NCI-H82 (cell line): ENCODE results near the gene RTP5.

ENCODE experiments used
- DNase-seq: peaks from one replicate; lab custom pipeline; 2025; lab: John Stamatoyannopoulos, UW

The RTP5 gene

GRCh38 chr2:241843321-241844065 is 26.0 kb upstream of the RTP5 start:
- no peak for DNase-seq

DNA sequence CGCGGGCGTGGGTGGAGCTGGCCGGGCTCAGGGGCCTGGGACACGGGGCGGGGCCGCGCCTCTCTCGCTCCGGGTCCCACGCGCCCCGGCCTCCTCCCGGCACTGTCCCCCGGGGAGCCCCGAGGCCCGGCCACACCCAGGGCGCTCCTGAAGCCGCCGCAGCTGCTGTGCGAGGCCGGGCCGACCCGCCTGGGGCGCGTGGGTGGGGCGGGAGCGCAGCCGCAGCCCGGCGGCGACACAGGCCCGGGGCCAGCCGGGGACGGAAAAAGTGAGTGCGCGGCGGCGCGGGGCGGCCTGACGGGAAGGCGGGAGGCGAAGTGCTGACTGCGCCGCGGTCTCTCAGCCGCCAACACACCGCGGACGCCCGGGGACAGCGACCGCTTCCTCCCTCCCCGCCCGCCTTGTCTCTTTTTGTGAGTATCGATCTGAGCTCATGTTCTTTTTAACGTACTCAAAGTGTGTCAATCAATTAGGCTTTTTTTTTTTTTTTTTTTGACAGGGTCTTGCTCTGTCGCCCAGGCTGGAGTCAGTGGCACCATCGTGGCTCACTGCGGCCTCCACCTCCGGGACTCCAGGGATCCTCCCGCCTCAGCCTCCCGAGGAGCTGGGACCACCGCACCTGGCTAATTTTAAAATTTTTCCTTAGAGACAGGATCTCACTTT is 25.3 kb upstream of the RTP5 start:
- DNase-seq, result peak; percentile 36

GRCh38 chr2:241844831-241845578 is 24.5 kb upstream of the RTP5 start:
- no peak for DNase-seq

DNA sequence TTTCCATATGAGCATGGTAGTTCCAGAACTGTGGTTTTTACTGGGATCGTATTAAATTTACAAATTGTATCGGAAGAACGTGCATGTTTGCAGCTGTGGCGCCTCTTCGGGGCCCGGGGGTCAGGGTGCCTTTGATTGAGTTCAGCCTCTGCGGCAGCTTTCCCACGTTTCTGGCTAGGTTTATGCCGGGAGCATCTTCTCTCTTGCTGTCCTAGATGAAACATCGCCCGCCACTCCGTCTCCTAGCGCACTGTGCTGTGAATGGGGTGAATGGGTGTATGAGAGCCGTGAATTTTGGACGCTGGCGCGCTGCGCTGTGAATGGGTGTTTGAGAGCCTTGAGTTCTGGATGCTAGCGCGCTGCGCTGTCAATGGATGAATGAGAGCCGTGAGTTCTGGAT is 23.1 kb upstream of the RTP5 start:
- no peak for DNase-seq

DNA sequence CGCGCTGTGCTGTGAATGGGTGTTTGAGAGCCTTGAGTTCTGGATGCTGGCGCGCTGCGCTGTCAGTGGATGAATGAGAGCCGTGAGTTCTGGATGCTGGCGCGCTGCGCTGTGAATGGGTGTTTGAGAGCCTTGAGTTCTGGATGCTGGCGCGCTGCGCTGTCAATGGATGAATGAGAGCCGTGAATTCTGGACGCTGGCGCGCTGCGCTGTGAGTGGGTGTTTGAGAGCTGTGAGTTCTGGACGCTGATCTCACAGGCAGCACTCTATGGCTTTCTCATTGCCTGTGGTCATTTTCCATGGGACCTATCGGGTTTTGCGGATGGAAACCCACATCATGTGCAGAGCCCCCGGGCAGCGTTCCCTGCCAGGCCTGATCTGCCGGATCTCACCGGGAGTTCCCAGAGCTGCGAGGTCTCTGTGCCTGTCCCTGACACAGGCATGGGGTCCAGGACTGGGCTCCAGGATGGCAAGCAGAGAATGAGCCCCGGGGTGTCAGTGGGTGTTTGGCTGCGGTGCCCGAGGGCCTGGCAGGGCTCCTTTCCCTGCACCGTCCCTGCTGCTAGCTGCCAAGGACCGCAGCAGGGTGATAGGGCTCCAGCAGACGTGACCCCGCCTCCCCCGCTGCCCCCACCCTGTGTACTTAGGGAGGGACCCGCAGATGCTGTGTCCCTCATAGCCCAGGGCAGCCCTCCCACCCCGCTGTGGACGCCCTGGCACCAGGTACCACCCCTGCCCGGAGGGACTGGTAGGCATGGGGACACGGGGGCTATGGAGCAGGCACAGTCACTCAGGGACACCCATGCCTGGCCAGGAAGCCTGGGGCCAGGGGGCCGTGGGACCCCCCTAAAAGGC is 20.5 kb upstream of the RTP5 start:
- DNase-seq, result no peak

DNA sequence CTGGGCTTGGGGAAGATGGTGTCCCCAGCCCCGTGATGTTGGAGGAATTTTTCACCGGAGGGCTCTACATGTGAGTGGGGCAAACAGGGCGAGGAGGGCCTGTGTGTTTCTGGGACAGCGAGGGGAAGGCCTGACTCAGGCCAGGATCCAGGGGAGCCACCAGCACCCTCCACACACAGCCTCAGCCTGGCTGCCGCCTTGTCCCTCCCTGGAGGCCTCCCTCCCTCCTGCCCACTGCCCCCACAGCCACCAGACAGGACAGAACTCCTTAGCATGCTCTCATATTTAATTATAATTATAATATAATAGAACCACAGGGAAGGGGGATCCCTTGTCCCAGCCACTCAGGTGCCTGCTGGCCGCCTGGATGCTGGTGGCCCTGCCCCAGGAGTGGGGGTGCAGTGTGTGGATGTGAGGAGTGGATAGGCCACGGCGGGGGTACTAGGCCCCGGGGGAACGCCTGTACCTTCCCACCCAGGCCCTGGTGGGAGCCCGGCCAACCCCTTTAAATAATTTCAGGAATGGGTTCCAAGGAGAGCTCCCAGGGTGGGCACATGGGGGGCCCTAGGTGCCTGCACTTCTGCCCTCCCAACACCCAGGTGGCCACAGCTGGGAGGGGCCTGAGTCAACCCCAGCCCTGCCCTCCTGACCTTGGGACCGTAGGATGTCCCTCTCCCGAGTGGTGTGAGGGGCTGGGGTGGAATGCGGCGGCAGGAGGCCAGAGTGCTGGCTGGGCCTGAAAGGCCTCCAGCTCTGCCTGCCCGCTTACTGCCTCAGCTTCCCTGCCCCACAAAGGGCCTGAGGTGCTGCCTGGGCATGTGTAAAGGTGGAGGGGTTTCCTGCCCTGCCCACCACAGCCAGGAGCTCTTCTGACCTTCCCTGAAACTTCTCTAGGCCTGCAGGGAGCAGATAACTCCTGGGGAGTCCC is 19.6 kb upstream of the RTP5 start:
- no peak for DNase-seq

DNA sequence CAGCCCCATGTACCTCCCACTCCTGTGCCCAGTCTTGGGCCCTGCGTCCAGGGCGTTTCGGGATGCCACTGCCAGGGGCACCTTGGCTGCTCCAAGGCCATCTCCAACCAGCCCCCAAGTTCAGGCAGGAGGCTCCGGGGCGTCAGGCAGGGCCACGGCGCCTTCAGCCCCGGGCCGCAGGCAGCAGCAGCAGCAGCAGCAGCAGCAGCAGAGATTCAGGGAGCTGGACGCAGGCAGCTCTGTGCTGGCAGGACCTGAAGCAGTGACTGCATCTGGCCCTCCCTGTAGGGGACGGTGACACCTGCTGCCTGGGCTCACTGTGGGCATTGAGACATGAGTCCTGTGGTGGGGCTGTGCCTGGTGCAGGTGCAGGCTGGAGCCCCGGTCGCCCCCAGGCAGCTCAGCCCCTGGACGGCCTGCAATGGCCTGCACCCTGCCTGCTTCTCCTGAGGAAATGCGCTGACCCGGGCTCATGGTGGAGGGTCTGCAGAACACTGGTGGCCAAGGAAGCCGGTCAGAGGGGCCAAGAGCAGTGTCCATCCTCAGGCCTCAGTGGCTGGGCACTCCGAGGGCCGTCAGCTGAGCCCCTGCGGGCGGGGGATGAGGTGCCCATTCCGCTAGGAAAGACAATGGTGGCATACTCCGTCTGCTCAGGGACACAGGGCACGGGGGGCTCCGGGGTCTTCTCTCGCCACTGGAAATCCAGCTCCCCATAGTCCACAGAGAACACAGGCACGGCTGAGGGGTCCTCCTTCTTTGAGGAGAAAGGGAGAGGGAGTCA is 18.8 kb upstream of the RTP5 start:
- DNase-seq, result no peak

DNA sequence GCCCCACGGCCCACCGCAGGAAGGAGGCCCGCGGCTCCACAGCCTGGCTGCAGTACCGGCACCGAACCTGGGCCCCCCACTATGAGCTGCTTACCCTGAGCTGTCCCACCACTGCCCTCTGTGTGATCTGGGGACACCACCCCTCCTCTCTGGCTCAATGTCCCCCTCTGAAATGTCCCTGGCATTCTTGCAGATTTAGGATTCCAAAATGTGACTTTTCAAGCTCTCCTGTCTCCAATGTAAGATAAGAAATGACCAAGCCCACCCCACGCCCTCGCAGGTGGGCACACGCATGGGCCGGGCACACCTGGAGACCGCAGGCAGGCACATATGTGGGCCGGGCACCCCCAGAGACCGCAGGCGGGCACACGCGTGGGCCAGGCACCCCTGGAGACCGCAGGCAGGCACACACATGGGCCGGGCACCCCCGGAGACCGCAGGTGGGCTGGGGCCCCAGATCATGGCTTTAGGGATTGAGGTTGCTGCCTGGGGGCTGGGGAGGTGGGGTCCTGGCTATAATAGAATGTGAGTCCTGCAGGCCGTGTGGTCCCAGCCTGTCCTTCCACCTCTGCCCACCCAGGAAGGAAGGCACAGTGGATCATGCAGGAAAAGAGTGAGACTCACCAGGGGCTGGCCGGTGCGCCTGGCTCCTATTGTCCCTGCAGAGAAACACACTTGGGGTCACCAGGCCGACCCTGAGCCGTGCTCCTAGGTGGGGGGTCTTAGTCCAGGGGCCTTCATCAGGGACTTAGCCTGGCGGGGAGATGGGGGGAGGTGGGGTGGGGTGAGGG is 18.0 kb upstream of the RTP5 start:
- no peak for DNase-seq

- no peak for DNase-seq
Observed at GRCh38 chr2:241852116-241852980, 17.2 kb upstream of the RTP5 start.

DNA sequence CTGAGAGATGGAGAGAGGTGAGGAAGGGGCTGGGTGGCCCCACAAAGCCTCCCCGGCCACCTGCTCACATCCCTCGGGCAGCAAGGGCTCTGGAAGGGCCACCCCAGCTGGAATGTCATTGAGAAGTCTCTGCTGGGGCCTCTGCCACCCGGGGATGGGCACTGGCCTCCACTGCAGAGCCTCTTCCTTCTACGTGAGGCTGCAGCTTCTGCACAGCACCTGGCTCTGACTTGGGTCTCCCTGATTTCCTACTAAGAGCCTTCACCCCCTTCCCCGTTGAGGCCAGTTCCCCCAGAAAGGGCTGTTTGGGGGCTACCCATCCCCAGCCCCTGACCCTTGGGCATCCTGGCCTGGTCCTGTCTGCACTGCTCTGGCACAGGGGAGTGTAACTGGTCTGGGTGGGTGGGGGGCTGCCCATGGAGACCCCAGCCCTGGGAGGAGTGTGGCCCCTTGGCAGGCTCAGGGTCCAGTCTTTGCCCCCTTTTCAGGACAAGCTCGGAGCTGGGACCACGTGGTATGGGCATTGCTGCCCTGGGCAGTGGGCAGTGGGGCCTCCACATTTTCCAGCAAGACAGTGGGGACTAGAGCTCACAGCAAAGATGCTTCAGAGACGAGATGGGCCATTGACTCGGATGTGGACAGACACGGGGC is 16.4 kb upstream of the RTP5 start:
- no peak for DNase-seq

GRCh38 chr2:241853651-241854341 is 15.7 kb upstream of the RTP5 start:
- DNase-seq, result no peak

- DNase-seq, result no peak
Observed at GRCh38 chr2:241854342-241855244, 14.9 kb upstream of the RTP5 start.

GRCh38 chr2:241855245-241855887 is 14.2 kb upstream of the RTP5 start:
- DNase-seq, result no peak

- DNase-seq, result no peak
Observed at GRCh38 chr2:241855888-241856422, 13.6 kb upstream of the RTP5 start.

GRCh38 chr2:241857041-241857541 is 12.4 kb upstream of the RTP5 start:
- DNase-seq, result no peak
